ENCODE measurements around the gene RWDD3. TPM values are rescaled to one million over a fixed set of nuclear protein-coding genes. Genes with fewer than 3 reads are reported as not detected.

The RWDD3 gene
- total and polyA plus RNA-seq, 10 of the 15 experiments (the other 5 are each of a cell fraction or from before 2014, with no cell fraction given) = 9.8 to 42.9 (median 21.4) TPM

- Histone ChIP-seq H3K9ac (ENCODE audit: control insufficient read depth, insufficient read depth, low read length) (no peak overlapping the region), H3K9me3 (replicated peaks; ENCODE audit: control insufficient read depth, insufficient read depth, low read length) (no peaks in the 10 kb centered on the region), H3K4me3 (no peak overlapping the region), H3K27ac (ENCODE audit: control insufficient read depth, insufficient read depth) (no peak overlapping the region), H3K4me2 (ENCODE audit: control insufficient read depth, insufficient read depth) (no peak overlapping the region), H3K4me1 (ENCODE audit: control insufficient read depth, insufficient read depth, low read length) (peaks cover 4% of the 10 kb centered on the region; the same call in 1 of the 2 replicates), H3K79me2 (ENCODE audit: control insufficient read depth, insufficient read depth, low read length) (peaks cover 6% of the 10 kb centered on the region), H3K36me3 (ENCODE audit: control insufficient read depth in 2 of 2, insufficient read depth in 2 of 2, low read length in 1 of 2) (no peaks in the 10 kb centered on the region), H2AFZ (ENCODE audit: control insufficient read depth, low read depth, low read length) (no peak overlapping the region), H3K27me3 (replicated peaks in 1 of 2; ENCODE audit: control insufficient read depth in 2 of 2, insufficient read depth in 2 of 2, low read length in 1 of 2) (peaks cover 0 to 3% of the 10 kb centered on the region in 2 experiments; a peak in 2 of 4 replicates), H4K20me1 (ENCODE audit: control insufficient read depth, insufficient read depth) (no peaks in the 10 kb centered on the region)
- DNase-seq (ENCODE audit: low read depth, low spot score) (no peak), FAIRE-seq (no peak), ATAC-seq (no peak)
- BruUV-seq (replicated peaks) = no TSS peak
- intact Hi-C loops (cut with micrococcal nuclease; ENCODE audit: unreplicated experiment) (loop anchor here (10.0 kb wide), 3 partner anchors 268 to 818 kb away; partner anchors contain the start of gene ABCD3), in situ Hi-C loops (cut with MboI) (no loop called here)
- ChIA-PET SMC1A (ENCODE audit: uncharacterized antibody, unreplicated experiment) (interaction anchor here (0.9 to 2.1 kb wide), 5 partner anchors 9 to 377 kb away, joined by 3 to 14 read pairs (median 5); no protein-coding TSS in a partner anchor), RAD21 (ENCODE audit: unreplicated experiment) (interaction anchor here (1.1 to 2.0 kb wide), 4 partner anchors 12 to 401 kb away, joined by 3 to 32 read pairs (median 13); no protein-coding TSS in a partner anchor), CTCF (interaction anchor here (1.0 to 2.0 kb wide), 7 partner anchors 10 to 379 kb away, joined by 3 to 42 read pairs (median 8); no protein-coding TSS in a partner anchor), POLR2A (interaction anchor here (0.9 to 1.1 kb wide), 2 partner anchors 16 to 160 kb away, joined by 4 read pairs; partner anchors contain the start of gene ALG14)
- TF ChIP-seq, protein P1, sequence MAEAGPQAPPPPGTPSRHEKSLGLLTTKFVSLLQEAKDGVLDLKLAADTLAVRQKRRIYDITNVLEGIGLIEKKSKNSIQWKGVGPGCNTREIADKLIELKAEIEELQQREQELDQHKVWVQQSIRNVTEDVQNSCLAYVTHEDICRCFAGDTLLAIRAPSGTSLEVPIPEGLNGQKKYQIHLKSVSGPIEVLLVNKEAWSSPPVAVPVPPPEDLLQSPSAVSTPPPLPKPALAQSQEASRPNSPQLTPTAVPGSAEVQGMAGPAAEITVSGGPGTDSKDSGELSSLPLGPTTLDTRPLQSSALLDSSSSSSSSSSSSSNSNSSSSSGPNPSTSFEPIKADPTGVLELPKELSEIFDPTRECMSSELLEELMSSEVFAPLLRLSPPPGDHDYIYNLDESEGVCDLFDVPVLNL (IDR thresholded peaks at IDR 0.05; ENCODE audit: low read depth, low read length) = no peak
- TF ChIP-seq USF1 (IDR thresholded peaks at IDR 0.05; ENCODE audit: borderline replicate concordance, extremely low read length, insufficient read depth, low read depth, low read length) = no peak
- TF ChIP-seq EED (IDR thresholded peaks at IDR 0.05; ENCODE audit: low read depth) = no peak
- TF ChIP-seq SUZ12 (IDR thresholded peaks at IDR 0.05; ENCODE audit: unreplicated experiment) = no peak
- no peak for TF ChIP-seq NBN (IDR thresholded peaks at IDR 0.05)
- TF ChIP-seq FOS (IDR thresholded peaks at IDR 0.05; ENCODE audit: borderline replicate concordance, extremely low read depth, insufficient read length) = no peak
- 63% methylated on average over 8 of the region's 8 CpGs for WGBS (ENCODE audit: insufficient coverage, insufficient replicate concordance, low lambda C conversion rate, missing lambda C conversion rate)
Observed at GRCh38 chr1:95232646-95233318, 1.2 kb upstream of the RWDD3 start.
